ENCODE measurements around the gene KIAA0753.

KIAA0753 gene

DNA sequence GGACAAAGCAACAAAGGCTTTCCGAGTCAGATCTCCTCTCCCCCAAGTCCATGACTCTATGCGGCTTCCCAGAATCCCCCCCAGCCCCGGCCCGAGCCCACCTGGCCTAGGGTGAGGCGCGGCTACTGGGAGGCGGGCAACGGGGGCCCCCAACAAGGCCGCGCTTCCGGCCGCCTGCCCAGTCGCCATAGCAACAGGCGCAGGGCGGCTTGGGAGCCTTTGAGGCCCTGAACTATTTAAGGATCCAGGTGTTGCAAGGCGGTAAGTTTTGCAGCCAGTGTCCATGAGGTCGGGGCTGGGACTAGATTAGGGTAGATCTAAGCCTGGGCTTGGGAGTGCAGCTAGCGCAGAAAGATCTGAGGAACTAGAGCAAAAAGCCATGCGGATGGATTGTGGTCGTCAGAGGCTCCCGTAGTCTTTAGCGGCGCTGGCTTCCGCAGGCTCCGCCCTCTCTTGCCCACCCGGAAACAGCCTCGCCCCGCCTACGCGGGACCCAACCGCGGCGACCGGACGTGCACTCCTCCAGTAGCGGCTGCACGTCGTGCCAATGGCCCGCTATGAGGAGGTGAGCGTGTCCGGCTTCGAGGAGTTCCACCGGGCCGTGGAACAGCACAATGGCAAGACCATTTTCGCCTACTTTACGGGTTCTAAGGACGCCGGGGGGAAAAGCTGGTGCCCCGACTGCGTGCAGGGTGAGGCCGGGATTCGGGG, at the start of gene KIAA0753, which contains the start of gene TXNDC17:
KIAA0753 (minus strand) TSS at position 176 of the 711 bp plus-strand sequence. CDS start 5,608 bp downstream, outside the sequence.
TXNDC17 (plus strand) TSS at position 525 of the 711 bp plus-strand sequence; CDS start at position 548, 23 bp downstream.
- DNase-seq = peak; percentile 96

DNA sequence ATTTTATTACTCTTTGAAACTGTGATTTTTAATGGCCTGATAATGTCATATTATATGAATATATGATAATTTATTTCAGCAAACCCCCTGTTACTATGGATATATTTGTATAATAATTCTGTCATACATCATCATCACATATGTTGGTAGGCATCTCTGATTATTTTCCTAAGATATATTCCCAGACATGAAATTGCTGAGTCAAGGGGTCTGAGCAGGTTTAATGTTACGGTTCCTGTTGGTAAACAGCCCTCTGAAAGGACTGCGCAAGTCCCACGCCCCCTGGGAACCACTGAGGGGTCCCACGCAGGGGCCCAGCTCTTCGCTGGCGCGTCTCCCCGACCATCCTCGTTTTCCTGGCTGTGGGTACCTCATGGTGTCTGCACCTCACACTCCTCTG, 48.4 kb upstream of the KIAA0753 start:
- no peak for DNase-seq

DNA sequence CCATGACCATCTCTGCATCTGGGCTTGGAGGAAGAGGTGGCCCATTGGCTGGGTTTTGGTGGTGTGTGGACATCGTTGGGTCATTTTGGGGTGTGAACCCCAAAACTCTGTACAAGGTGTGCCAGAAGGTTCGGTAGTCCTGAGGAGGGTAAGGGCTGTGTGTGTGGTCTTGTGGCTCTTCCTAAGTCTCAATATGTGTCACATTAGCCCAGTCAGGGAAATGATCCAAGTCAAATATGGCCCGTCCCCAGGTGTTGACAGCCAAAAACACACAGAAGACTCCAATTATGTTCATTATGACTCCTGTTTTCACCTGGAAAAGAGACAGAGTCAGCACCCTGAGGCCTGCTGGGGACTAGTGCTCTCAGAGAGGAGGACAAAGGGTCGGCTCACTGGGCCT, 45.5 kb upstream of the KIAA0753 start:
- DNase-seq = no peak

DNA sequence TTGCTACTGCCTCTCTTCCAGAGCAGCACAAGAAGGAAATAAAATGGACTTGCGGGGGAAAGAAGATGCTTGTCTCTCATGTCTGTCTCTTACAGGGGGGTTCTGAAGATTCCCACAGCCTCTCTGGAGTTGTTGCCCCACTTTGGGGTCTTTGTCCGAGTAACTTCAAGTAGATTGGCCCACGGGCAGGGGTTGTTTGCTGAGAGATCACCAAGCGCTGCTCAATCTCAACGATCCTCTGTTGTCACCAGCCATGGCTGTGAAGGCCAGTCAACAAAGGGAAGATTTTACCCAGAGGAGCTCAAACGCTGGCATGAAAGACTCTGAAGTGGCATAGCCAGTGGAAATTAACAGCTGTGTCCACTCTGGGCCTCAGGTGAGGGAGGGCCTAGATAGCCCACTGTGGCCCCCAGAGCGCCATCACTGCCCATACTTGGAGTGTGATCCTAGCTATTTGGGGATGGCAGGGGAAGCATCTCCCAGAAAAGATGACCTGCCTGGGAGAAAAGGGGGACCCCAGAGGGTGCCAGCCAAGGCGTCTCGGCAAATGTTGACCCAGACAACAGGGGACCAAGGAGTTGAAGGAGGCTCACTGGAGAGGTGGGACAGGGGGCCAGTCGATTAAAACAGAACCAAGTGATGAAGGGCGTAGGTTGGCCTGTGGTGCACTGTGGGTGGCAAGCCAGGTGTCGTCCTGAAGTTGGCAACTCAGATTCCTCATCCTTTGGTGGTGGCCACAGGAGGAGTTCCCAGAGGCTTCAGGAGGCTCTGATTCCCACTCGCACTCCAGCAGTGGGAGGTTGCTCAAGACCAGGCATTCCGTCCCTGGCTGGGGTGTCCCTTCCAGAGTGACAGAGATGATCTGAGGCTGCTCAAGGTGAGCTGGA, 44.6 kb upstream of the KIAA0753 start:
- DNase-seq = no peak

DNA sequence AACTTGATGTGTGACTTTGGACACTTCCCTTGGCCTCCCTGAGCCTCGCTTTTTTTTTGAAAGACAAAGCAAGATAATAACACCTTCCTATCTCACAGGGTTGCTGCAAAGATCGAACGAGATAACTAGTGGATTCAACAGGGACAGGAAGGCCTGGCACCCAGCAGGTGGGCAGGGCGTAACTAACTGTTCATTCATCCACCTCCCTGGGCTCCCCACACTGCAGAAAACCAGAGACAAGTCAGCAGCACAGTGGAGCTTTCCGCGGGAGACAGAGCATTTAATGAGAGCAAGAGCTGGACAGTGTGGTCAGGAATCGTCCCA, 43.9 kb upstream of the KIAA0753 start:
- DNase-seq = no peak

DNA sequence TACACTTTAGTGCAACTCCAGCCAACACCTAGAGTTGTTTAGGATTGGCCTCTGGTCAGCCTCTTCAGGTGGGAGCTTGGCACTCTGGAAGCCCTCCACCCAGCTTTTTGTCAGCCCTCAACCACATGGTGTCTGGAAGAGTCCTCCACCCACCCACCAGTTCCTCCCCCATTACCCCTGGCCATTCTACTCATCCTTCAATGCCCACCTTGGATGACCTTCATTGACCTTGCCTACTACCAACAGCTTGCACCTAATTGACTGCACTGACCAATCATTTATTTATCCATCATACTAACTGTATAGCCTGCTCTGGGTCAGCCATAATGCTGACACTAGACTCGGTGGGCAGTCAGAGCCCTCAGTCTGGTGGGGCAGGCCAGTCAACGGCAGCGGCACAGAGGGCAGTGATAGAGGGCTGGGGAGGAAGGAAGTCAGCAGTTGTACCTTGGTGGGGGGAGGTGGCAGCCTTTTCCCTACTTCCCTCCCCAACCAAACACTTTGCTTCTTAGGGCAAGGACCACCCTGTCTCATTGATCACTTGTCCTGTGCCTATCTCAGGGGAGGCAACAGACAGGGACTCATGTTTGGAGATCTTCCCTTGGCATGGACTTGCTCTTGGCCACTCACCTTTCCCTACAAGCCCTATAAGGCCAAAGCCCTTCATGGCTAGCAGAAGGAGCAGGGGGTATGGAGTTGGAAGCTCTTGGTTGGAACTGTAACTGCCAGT, 43.4 kb upstream of the KIAA0753 start:
- no peak for DNase-seq

DNA sequence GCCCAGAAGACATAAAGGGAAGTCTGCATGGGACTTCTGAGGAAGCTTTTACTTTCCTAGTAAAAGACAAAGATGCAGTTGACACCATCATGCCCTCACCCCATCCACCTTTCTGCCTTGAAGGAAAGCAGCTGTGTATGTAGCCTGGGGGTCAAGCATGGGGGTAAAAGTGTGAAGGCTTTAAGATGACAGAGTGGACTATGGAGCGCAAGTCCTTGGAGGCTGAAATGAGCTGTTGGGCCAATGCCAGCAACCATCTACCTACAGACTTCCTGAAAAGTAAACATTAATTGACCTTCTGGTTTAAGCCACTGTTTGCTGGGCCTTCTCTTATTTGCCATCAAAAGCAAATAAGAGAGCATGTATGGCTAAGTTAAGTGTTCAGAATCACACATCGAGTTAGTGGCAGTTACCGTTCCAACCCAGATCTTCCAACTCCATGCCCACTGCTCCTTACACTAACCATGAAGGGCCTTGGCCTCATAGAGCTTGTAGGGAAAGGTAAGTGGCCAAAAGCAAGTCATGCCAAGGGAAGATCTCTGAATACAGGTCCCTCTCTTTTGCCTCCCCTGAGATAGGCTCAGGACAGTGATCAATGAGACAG, 42.7 kb upstream of the KIAA0753 start:
- DNase-seq = no peak

DNA sequence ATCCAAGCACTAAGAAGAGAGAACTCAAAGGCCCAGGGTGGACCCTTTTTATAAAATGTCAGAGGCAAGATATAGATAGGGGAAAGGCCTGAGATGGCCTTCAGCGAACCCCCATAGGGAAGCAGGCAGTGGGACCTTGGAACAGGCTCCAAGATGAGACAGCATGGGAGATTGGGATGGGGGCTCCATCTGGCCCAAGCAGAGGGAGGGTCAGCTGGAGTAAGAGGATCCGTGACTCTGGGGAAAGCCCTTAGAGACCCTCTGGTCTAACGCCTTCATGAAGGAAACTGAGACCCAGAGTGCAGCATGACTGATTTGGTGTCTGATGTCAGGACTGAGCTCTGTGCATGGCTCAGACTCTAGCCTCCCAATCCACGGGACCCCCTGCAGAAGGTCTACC, 41.8 kb upstream of the KIAA0753 start:
- no peak for DNase-seq

DNA sequence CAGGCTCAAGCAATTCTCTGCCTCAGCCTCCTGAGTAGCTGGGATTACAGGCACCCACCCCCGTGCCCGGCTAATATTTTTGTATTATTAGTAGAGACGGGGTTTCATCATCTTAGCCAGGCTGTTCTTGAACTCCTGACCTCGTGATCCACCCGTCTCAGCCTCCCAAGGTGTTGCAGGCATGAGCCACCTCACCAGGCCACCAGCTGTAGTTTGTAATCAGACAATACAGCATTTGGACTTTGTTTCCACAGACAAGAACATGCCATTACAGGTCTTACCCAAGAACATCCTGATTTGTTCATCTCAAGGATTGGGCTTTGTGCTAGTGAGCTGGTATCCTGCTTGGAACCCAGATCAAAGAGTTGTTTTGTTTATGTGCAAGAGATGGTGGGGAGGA, 41.2 kb upstream of the KIAA0753 start:
- no peak for DNase-seq

DNA sequence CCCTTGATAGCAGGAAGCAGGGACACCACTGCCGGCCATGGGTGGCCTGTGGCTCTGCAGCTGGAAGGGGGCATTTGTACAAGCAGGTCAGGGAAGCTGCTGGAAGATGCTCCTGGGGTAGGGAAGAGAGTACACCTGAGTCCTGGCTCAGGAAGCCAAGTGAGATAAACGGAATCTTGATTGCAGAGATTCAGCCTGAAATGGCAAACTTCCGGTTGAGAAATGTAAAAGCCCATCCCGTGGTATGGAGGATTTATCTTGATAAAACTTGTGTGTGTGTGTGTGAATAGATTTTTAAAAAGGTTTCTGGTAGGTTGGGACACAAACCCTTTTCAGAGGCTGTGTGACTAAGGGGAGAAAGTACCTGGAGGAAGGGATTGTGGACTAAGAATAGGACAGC, 40.7 kb upstream of the KIAA0753 start:
- no peak for DNase-seq

DNA sequence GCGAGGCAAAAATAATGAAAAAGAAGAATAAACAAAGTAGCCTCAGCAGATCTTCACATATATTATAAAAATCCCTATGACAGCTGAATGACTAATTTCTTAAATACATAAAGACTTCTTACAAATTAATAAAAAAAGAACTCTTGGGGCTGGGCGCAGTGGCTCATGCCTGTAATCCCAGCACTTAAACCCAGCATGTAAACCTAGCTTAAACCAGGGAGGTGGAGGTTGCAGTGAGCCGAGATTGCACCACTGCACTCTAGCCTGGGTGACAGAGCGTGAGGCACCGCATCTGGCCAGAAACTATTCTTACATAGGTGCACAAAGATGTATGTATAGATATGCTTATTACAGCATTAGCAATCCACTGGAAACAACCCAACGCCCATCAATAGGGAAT, 38.7 kb upstream of the KIAA0753 start:
- DNase-seq = no peak

DNA sequence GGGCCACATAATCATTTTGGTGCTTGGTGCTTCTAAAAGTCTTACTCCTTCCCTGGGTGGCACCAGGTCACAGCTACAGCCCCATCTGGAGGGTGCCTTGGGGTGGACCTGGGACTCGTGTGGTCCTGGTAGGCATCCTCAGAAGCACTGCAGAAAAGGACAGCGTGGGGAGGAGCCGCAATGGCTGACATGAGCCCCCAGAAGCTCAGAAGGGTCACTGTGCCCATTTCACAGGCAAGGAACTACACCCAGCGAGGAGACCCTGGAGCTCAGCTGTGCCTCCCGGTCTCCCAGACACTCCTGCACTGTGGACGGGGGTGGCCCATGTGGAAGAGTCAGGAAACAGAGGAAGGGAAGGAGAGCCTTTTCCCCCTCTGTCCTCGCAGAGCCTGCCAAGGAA, 37.4 kb upstream of the KIAA0753 start:
- DNase-seq = no peak

DNA sequence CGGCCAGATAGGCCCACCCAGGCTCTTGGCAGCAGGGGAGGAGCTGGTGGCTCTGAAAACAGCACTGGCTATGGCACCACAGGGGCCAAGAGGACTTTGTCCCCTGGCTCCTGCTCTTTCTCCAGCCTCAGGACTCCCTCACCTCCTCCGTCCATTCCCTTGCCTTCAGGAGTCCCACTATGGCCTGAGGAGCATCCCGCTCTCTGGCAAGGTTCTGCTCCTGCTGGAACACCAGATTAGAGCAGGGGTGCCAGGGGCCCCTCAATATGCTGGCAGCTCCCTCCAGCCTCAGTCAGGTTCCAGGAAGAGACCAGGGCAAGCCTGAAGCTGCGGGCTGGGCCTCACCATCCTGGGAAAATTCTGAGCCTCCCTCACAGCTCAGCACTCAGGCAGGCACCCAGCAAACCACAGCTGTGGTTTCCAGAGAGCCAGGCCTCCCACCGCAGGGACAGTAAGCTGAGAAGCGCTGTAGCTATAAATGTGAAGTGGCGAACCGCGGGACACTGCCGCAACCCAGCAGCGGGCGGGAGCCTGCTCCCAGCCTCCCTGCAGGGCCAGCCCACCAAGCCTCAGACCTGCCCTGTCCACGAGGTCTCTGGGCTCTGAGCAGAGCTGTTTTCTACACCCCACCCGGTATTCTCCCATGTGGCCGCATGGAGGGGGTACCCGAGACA, 36.8 kb upstream of the KIAA0753 start:
- no peak for DNase-seq

DNA sequence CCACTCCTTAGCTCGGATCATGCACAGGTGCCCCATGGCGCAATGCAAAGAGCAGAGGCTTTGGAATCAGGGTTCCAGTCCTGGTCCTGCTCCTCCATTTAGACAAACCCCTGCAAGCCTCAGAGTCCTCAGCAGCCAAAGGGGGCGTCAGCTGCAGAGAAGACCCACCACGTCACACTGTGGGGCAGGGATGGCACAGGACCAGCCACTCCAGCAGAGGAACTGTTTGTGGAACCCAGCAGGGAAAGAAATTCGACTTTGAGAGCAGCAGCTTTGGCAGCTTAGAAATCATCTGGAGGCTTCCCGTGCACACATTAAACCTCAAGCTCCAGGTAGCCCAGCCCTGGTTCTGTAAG, 36.3 kb upstream of the KIAA0753 start:
- no peak for DNase-seq

DNA sequence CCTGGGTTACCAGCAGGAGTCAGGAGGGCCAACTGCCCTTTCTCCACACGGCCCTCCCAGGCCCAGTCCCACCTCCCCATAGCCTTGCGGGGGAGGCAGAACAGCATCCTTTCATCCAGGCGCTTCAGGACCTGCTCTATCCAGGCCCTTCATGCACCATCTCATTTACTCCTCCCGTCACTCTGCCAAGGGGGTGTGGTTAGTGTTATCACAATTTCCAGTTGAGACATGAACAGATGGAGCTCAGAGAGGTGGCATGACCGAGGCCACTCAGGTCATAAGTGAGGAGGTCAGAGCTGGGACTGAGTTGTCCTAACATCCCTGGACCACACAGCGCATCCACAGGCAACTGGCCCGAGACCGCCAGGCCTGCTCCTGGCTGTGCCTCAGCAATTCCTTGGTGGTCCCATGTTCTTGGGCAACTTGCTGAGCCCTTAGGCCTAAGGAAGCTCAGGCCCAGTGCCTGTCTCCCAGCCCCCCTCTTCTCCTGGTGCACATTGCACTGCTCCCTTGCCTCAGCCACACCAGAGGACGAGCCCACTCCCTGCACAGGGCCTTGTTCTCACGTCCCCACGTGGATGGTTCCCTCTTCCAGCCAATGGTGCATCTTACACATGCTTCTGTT, 34.8 kb upstream of the KIAA0753 start:
- DNase-seq = no peak

DNA sequence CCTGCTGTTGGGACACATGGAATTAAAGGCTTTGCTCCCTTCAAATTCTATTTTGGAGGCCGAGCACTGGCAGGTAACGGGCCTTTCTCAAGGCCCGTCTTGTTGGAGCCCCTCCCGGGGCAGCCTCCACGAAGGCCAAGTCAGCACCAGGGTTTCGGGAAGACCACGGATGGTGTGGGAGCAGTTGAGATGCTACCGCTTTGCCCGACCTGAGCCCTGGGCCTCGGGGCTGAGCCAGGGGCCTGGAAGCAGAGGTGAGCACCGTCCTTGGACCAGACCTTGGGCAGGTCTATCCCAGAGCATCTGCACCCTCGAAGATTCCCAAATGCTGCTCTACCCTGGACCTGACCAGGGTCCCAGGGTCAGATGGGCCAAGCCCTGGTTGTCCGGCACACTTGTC, 34.1 kb upstream of the KIAA0753 start:
- DNase-seq = no peak

DNA sequence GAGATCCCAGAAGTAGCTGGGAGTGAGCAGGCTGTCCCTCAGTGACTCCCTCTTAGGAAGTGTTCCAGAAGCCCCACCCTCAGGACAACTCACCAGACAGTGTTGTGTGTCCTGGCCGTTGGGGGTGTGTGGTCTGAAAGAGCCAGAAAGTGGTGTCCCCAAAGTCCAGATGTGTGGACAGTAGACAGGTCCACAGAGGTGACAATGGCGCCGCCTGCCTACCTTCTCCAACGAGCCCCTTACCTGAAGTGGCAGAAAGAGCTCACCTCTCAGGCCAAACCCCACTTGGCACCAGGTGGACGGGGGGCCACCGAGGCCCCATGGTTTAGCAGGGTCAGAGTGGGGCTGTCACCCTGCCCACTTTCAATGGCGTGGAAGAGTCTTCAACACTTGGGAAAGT, 30.9 kb upstream of the KIAA0753 start:
- no peak for DNase-seq

DNA sequence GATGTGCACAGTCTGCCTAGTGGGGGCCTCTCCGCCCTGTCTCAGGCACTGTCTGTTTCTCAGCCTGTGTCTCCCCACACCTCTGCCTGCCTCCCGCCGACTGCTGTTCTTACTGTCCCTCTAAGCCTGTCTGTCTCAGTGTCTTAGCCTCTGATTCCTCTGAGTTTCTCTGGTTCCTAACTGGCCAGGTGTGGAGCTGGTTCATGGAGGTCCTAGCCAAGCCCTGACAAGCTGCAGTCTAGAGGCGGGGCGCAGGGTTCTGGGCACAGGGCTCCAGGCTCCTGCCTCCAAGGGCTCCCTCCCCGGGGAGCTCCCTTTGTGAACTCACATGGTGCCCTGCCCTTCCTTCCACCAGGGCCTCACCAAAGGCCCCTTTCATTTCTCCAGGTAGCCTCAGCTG, 30.5 kb upstream of the KIAA0753 start:
- DNase-seq = no peak

DNA sequence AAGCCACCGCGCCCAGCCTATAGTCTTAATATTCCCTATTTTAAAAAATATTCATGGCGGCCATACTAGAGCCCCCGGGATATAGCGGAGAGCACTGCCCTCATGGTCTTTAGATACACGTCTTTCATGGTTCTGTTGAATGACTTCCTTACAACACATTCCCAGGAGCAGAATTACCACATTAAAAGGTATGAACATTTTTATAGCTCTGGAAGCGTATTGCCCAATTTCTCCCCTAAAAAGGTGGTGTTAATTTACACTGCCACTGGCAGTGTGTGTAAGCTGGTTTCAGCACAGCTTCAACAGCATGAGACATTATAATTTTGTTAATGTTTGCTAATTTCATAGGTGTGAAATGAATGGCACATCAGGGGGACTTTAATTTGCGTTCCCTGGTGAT, 30.1 kb upstream of the KIAA0753 start:
- no peak for DNase-seq

DNA sequence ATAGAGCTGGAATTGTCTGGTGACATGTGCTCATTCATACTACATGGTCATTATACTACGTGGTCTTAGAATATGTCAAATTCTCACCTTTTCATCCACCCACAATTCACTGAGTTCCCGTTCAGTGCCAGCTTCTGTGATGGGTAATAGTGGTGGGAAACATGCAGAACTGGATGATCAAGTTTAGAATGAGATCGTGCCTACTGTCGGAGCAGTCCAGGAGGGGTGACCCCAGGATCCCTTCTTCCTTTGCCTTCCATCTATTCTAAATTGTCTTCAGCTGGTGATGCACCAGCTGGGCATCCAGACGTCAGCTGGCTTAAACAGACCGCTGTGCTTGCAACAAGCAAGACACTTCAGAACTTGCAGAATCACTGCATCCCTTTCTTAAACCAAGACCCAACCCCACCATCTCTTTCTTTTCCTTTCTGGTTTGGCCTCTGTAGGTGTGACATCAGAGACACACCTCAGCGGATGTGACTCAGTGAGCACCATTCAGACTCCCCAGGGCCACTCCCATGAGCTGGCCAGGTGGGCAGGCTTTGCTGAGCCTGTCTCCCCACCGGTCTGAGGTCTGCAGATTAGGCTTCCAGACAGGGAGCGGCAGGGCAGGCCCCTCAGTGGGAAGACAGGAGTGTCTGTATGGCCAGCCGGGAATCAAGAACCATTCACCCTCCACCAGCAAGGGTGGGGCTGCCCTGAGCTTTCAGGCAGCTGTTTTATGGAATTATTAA, 29.1 kb upstream of the KIAA0753 start:
- no peak for DNase-seq

DNA sequence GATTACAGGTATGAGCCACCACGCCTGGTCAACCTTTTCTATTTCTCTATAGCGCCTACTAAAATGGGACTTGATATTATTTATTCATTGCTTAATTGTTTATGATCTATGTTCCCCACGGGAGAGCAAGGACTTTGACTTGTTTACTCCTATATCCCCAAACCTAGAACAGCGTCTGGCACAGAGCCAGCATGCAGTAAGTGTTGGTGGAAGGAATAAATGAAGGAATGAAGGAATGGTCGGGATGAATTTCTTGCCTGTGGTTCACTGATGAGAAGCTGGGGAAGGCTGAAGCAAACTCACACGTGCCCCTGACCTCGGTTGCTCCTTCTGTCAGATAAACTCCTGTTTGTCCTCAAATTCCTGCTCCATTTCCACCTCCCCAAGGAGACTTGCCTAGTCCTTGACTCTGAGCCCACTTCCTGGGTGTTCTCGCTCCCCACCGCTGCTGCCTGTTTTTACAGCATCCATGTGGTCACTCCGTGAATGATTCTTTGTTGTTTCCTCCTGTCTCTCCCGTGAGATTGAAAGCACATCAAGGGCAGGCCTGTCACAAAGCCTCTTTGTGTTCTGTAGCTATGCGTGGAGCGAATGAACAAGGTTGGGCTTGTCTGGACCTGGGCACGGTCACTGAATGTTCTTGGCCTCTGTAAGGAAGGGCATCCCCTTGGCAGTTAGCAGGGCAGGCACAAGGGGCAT, 28.4 kb upstream of the KIAA0753 start:
- DNase-seq = no peak

Measured in kidney glomerular epithelial cell (primary cell).